MM.1S (cell line): ENCODE measurements around the gene HSPA1A.

Source experiments
- DNase-seq: peaks from one replicate; pipeline ENCODE4 v3.0.0-alpha.2; 2015
- H2AFZ ChIP-seq: fragments of 300-600 bp; sonication (generic); 2 replicates; pipeline ENCODE4 v1.6.0; 2016; ENCODE audit warnings: antibody characterized with exemption, low read length
- H3F3A ChIP-seq: fragments of 300-600 bp; sonication (generic); 2 replicates; pipeline ENCODE4 v1.6.1; 2016; ENCODE audit warnings: mild to moderate bottlenecking, antibody characterized with exemption, low read length, moderate library complexity, mixed read lengths; ENCODE audit not compliant: insufficient read depth
- H3K27ac ChIP-seq: fragments of 300-600 bp; sonication (generic); 2 replicates; pipeline ENCODE4 v1.5.1; 2016; ENCODE audit warnings: mild to moderate bottlenecking, low read length
- H3K27me3 ChIP-seq: fragments of 300-600 bp; sonication (generic); replicated peaks from 2 replicates; pipeline ENCODE4 v1.6.0; 2016; ENCODE audit warnings: low read length; ENCODE audit not compliant: insufficient read depth
- H3K36me3 ChIP-seq: fragments of 300-600 bp; sonication (generic); replicated peaks from 2 replicates; pipeline ENCODE4 v1.6.1; 2016; ENCODE audit warnings: mild to moderate bottlenecking, low read length, mixed read lengths; ENCODE audit not compliant: insufficient read depth
- H3K4me1 ChIP-seq: fragments of 300-600 bp; sonication (generic); 2 replicates; pipeline ENCODE4 v1.6.1; 2016; ENCODE audit warnings: low read length, mixed read lengths
- H3K4me2 ChIP-seq: fragments of 300-600 bp; sonication (generic); 2 replicates; pipeline ENCODE4 v1.6.0; 2016; ENCODE audit warnings: low read depth, low read length
- H3K4me3 ChIP-seq: fragments of 300-600 bp; sonication (generic); 2 replicates; pipeline ENCODE4 v1.5.1; 2016; ENCODE audit warnings: low read length, mixed read lengths
- H3K79me2 ChIP-seq: fragments of 300-600 bp; sonication (generic); 2 replicates; pipeline ENCODE4 v1.6.1; 2016; ENCODE audit warnings: mixed run types, low read length, mixed read lengths
- H3K9ac ChIP-seq: fragments of 300-600 bp; sonication (generic); 2 replicates; pipeline ENCODE4 v1.6.1; 2016; ENCODE audit warnings: low read length, mixed read lengths
- H3K9me2 ChIP-seq: fragments of 300-600 bp; sonication (generic); replicated peaks from 2 replicates; pipeline ENCODE4 v1.6.1; 2016; ENCODE audit warnings: mild to moderate bottlenecking, low read length, mixed read lengths; ENCODE audit not compliant: insufficient read depth
- H3K9me3 ChIP-seq: fragments of 300-600 bp; sonication (generic); replicated peaks from 2 replicates; pipeline ENCODE4 v1.6.1; 2016; ENCODE audit warnings: mild to moderate bottlenecking, low read length, mixed read lengths; ENCODE audit not compliant: insufficient read depth
- H4K20me1 ChIP-seq: fragments of 300-600 bp; sonication (generic); 2 replicates; pipeline ENCODE4 v1.6.1; 2016; ENCODE audit warnings: mild to moderate bottlenecking, low read length, moderate library complexity, mixed read lengths; ENCODE audit not compliant: insufficient read depth
- EZH2 ChIP-seq: fragments of 300-600 bp; sonication (generic); optimal IDR thresholded peaks from 2 replicates; pipeline ENCODE3; 2017; ENCODE audit warnings: low read depth, mild to moderate bottlenecking, antibody characterized with exemption, low read length, mixed read lengths
- EZH2phosphoT487 ChIP-seq: fragments of 300-600 bp; sonication (generic); IDR thresholded peaks from 2 replicates; pipeline ENCODE4 v1.6.1; 2018; ENCODE audit warnings: antibody characterized with exemption, low read length
- TF ChIP-seq, protein P1 (sequence below): fragments of 300-600 bp; sonication (generic); IDR thresholded peaks from 2 replicates; pipeline ENCODE4 v1.5.1; 2016; ENCODE audit warnings: antibody characterized with exemption, low read length, mixed read lengths

The HSPA1A gene

GRCh38 chr6:31858707-31859106 lies 43.4 kb downstream of the HSPA1A start:
- peaks cover 12% of the 10 kb centered on the region for H3K79me2 ChIP-seq
- H3F3A ChIP-seq: peaks cover 7% of the 10 kb centered on the region
- no peak for DNase-seq
- no peak overlapping the region for H3K27ac ChIP-seq
- no peaks in the 10 kb centered on the region for H3K27me3 ChIP-seq
- H3K4me1 ChIP-seq: peaks cover 5% of the 10 kb centered on the region
- no peak overlapping the region for H3K4me3 ChIP-seq
- no peaks in the 10 kb centered on the region for H3K36me3 ChIP-seq
- no peak overlapping the region for H3K9ac ChIP-seq
- H4K20me1 ChIP-seq: no peaks in the 10 kb centered on the region
- no peaks in the 10 kb centered on the region for H3K9me2 ChIP-seq
- H2AFZ ChIP-seq: no peak overlapping the region
- TF ChIP-seq EZH2 (no peak), EZH2phosphoT487 (no peak)
- TF ChIP-seq, protein P1, sequence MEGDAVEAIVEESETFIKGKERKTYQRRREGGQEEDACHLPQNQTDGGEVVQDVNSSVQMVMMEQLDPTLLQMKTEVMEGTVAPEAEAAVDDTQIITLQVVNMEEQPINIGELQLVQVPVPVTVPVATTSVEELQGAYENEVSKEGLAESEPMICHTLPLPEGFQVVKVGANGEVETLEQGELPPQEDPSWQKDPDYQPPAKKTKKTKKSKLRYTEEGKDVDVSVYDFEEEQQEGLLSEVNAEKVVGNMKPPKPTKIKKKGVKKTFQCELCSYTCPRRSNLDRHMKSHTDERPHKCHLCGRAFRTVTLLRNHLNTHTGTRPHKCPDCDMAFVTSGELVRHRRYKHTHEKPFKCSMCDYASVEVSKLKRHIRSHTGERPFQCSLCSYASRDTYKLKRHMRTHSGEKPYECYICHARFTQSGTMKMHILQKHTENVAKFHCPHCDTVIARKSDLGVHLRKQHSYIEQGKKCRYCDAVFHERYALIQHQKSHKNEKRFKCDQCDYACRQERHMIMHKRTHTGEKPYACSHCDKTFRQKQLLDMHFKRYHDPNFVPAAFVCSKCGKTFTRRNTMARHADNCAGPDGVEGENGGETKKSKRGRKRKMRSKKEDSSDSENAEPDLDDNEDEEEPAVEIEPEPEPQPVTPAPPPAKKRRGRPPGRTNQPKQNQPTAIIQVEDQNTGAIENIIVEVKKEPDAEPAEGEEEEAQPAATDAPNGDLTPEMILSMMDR: no peak
- no peaks in the 10 kb centered on the region for H3K9me3 ChIP-seq
- H3K4me2 ChIP-seq: no peak overlapping the region

GRCh38 chr6:31859923-31860322 lies 44.6 kb downstream of the HSPA1A start:
- H3K4me3 ChIP-seq: no peak overlapping the region
- no peaks in the 10 kb centered on the region for H3K9me2 ChIP-seq
- peaks cover 11% of the 10 kb centered on the region for H3F3A ChIP-seq
- DNase-seq: no peak
- TF ChIP-seq EZH2phosphoT487 (no peak), EZH2 (no peak)
- TF ChIP-seq, protein P1: no peak
- no peaks in the 10 kb centered on the region for H3K36me3 ChIP-seq
- peaks cover 5% of the 10 kb centered on the region for H3K4me1 ChIP-seq
- no peak overlapping the region for H2AFZ ChIP-seq
- H3K27me3 ChIP-seq: no peaks in the 10 kb centered on the region
- H3K4me2 ChIP-seq: no peak overlapping the region
- H3K9me3 ChIP-seq: no peaks in the 10 kb centered on the region
- H3K79me2 ChIP-seq: peaks cover 12% of the 10 kb centered on the region
- no peaks in the 10 kb centered on the region for H4K20me1 ChIP-seq
- H3K9ac ChIP-seq: no peak overlapping the region
- no peak overlapping the region for H3K27ac ChIP-seq

- Histone ChIP-seq H4K20me1 (no peaks in the 10 kb centered on the region), H2AFZ (no peak overlapping the region), H3K9me3 (no peaks in the 10 kb centered on the region), H3K9ac (no peak overlapping the region), H3K27me3 (no peaks in the 10 kb centered on the region), H3F3A (peaks cover 11% of the 10 kb centered on the region), H3K9me2 (no peaks in the 10 kb centered on the region), H3K4me2 (no peak overlapping the region), H3K4me1 (peaks cover 5% of the 10 kb centered on the region), H3K4me3 (no peak overlapping the region), H3K27ac (no peak overlapping the region), H3K79me2 (peaks cover 12% of the 10 kb centered on the region), H3K36me3 (no peaks in the 10 kb centered on the region)
- no peak for DNase-seq
- TF ChIP-seq EZH2phosphoT487: no peak
- TF ChIP-seq, protein P1: no peak
- no peak for TF ChIP-seq EZH2
Observed at GRCh38 chr6:31860349-31860748, 45.0 kb downstream of the HSPA1A start.
